Thyroid gland (tissue), 4 donors: ENCODE results near the gene PIEZO2. TPM values are rescaled to one million over a fixed set of nuclear protein-coding genes. Genes with fewer than 3 reads are reported as not detected.
"Not testable (repeated sequence)": the region's sequence is repeated elsewhere in the genome, so short reads cannot be mapped to it uniquely, and the experiment has no call there.

ENCODE experiments used
- DNase-seq, 2 donors: peaks; one replicate each; pipeline ENCODE4 v3.0.0-alpha.2; 2019
- H3K27ac ChIP-seq, 3 donors: fragments of 200-600 bp; sonication (generic); 1 replicate in 2 of 3; 2 replicates in 1 of 3; pipeline ENCODE4 v1.5.1; 2016 to 2019; ENCODE audit warnings: mild to moderate bottlenecking in 1 of 3, moderate library complexity in 1 of 3
- H3K27me3 ChIP-seq: fragments of 200-600 bp; sonication (generic); one replicate; pipeline ENCODE4 v1.5.1; 2019
- H3K36me3 ChIP-seq, 2 donors: fragments of 200-600 bp; sonication (generic); one replicate each; pipeline ENCODE4 v1.5.1; 2016 to 2019
- H3K4me1 ChIP-seq, 2 donors: fragments of 200-600 bp; sonication (generic); one replicate each; pipeline ENCODE4 v1.5.1; 2017 to 2019
- H3K4me3 ChIP-seq, 3 donors: fragments of 200-600 bp; sonication (generic); replicated peaks in 1 of 3; 1 replicate in 2 of 3; 2 replicates in 1 of 3; pipeline ENCODE4 v1.5.1; 2016; ENCODE audit warnings: mild to moderate bottlenecking in 1 of 3
- H3K9me3 ChIP-seq: fragments of 200-600 bp; sonication (generic); one replicate; pipeline ENCODE4 v1.5.1; 2017
- CTCF ChIP-seq, 6 experiments: fragments of 200-600 bp in 3 of 6; fragments of 450-650 bp in 3 of 6; sonication (generic) in 3 of 6; IDR thresholded peaks; one replicate each; pipeline ENCODE4 v1.5.1; 2016 to 2019; ENCODE audit warnings: antibody characterized with exemption in 6 of 6, mild to moderate bottlenecking in 2 of 6, inconsistent platforms in 1 of 6, moderate library complexity in 1 of 6
- POLR2A ChIP-seq, 2 donors: fragments of 450-650 bp; IDR thresholded peaks; one replicate each; pipeline ENCODE4 v1.6.1; 2017; ENCODE audit warnings: antibody characterized with exemption in 2 of 2, mild to moderate bottlenecking in 2 of 2, moderate library complexity in 1 of 2
- WGBS, 2 donors: methylation state at CpG; one replicate each; pipeline ENCODE4 v1.1.5; 2017; 5-methylcytosine and 5-hydroxymethylcytosine counted together
- intact Hi-C: fragments of 100-400 bp; cut with DNase I; formaldehyde crosslinking; loops from one replicate; pipeline ENCODE4 v1.15.1; 2023
- total RNA-seq, 4 donors: library from RNA; depleted of rRNA; stranded (reverse); fragments of >200 nt; gene quantifications; one replicate each; pipeline ENCODE4 v1.2.3, GENCODE V29; 2016

Gene PIEZO2
- total RNA-seq, 4 donors from 2014 or later: 5.0 to 13.8 (median 6.1) TPM

- DNase-seq: no peak
- 81 to 90% methylated on average over 7 of the region's 7 CpGs for WGBS, 2 donors
- no peaks in the 10 kb centered on the region for H3K4me1 ChIP-seq
These were observed 12.0 kb downstream of the PIEZO2 start for GRCh38 chr18:11137400-11137799.

GRCh38 chr18:11136241-11136640 is 13.1 kb downstream of the PIEZO2 start:
- Histone ChIP-seq H3K36me3 (no peaks in the 10 kb centered on the region), H3K27ac (no peak overlapping the region), H3K4me3 (no peak overlapping the region), H3K9me3 (no peaks in the 10 kb centered on the region), H3K4me1 (no peaks in the 10 kb centered on the region), H3K27me3 (no peaks in the 10 kb centered on the region)
- intact Hi-C loops: no loop called here
- 50 to 68% methylated on average over 2 of the region's 2 CpGs for WGBS, 2 donors
- TF ChIP-seq CTCF (IDR thresholded peaks at IDR 0.05) (no peak), POLR2A (IDR thresholded peaks at IDR 0.05) (no peak)
- no peak for DNase-seq

More at GRCh38 chr18:11137400-11137799, 12.0 kb downstream of the PIEZO2 start:
- Histone ChIP-seq H3K9me3 (no peaks in the 10 kb centered on the region), H3K4me3 (no peak overlapping the region), H3K27ac (no peak overlapping the region), H3K27me3 (no peaks in the 10 kb centered on the region), H3K36me3 (no peaks in the 10 kb centered on the region)
- intact Hi-C loops: no loop called here
- TF ChIP-seq CTCF (IDR thresholded peaks at IDR 0.05): no peak

GRCh38 chr18:11134940-11135339 is 14.4 kb downstream of the PIEZO2 start:
- H3K4me1 ChIP-seq: no peaks in the 10 kb centered on the region
- no peaks in the 10 kb centered on the region for H3K27me3 ChIP-seq
- no peak overlapping the region for H3K27ac ChIP-seq
- H3K9me3 ChIP-seq: no peaks in the 10 kb centered on the region
- no peak for DNase-seq
- 69 to 73% methylated on average over 4 of the region's 4 CpGs for WGBS, 2 donors
- H3K36me3 ChIP-seq: no peaks in the 10 kb centered on the region
- TF ChIP-seq POLR2A (IDR thresholded peaks at IDR 0.05) (no peak), CTCF (IDR thresholded peaks at IDR 0.05) (no peak)
- intact Hi-C loops: no loop called here
- H3K4me3 ChIP-seq: no peak overlapping the region

- H3K27ac ChIP-seq, DNase-seq, H3K27me3 ChIP-seq, H3K36me3 ChIP-seq, H3K4me3 ChIP-seq, intact Hi-C loops, H3K4me1 ChIP-seq, H3K9me3 ChIP-seq: not testable (repeated sequence)
- WGBS, 2 donors: 96% methylated on average over 5 of the region's 5 CpGs
These were observed 20.3 kb downstream of the PIEZO2 start for GRCh38 chr18:11129059-11129458.

GRCh38 chr18:11125492-11126315 is 23.7 kb downstream of the PIEZO2 start:
- DNase-seq: no peak
- Histone ChIP-seq H3K4me1 (no peaks in the 10 kb centered on the region), H3K27me3 (no peaks in the 10 kb centered on the region), H3K4me3 (no peak overlapping the region), H3K27ac (no peak overlapping the region), H3K36me3 (no peaks in the 10 kb centered on the region), H3K9me3 (no peaks in the 10 kb centered on the region)
- TF ChIP-seq CTCF (IDR thresholded peaks at IDR 0.05) (no peak), POLR2A (IDR thresholded peaks at IDR 0.05) (no peak)
- 82 to 83% methylated on average over 10 of the region's 10 CpGs for WGBS, 2 donors
- intact Hi-C loops: no loop called here
